Keratinocyte (primary cell): ENCODE measurements around the gene PPP4C.

Source experiments
- CTCF ChIP-seq, 3 experiments: IDR thresholded peaks in 1 of 3; conservative IDR thresholded peaks in 1 of 3; optimal IDR thresholded peaks in 1 of 3; 2 replicates in 2 of 3; 3 replicates in 1 of 3; pipeline versions ENCODE3 to v1.5.1; 2011; ENCODE audit warnings: low read length in 3 of 3, mild to moderate bottlenecking in 3 of 3, moderate library complexity in 2 of 3, control low read depth in 1 of 3, inconsistent platforms in 1 of 3; ENCODE audit not compliant: insufficient read depth in 2 of 3; ENCODE audit errors: extremely low read depth in 1 of 3
- EZH2 ChIP-seq: IDR thresholded peaks from one replicate; pipeline ENCODE4 v1.6.1; 2012; ENCODE audit warnings: inconsistent platforms, mild to moderate bottlenecking, low read length, moderate library complexity

DNA sequence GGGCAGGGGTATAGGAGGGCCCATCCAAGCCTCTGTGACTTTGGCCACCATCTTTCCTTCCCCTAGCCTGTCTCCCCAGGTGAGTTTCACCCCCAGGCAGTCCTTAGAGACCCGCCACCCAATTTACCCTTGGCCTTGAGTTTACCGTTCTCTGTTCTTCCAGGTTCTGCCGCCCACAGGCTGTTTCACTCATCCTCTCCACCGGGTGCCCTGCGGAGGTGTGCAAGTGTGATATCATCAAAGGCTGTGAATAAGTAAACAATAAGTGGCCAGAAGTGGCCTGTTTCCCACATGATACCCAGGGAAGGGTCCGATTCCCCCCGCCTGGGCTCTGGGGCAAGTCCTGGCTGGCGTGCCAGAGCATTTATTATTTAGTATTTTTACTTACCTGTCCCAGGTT, 29.6 kb upstream of the PPP4C start:
- TF ChIP-seq EZH2 (no peak), CTCF (optimal IDR thresholded peaks at IDR 0.05 in 1 of 3, IDR thresholded peaks at IDR 0.05 in 1 of 3, conservative IDR thresholded peaks at IDR 0.05 in 1 of 3; ENCODE audit: extremely low read depth in 1 of 3, insufficient read depth in 2 of 3, low read length in 3 of 3) (no peak)
